ENCODE data around the gene JAKMIP3.

DNA sequence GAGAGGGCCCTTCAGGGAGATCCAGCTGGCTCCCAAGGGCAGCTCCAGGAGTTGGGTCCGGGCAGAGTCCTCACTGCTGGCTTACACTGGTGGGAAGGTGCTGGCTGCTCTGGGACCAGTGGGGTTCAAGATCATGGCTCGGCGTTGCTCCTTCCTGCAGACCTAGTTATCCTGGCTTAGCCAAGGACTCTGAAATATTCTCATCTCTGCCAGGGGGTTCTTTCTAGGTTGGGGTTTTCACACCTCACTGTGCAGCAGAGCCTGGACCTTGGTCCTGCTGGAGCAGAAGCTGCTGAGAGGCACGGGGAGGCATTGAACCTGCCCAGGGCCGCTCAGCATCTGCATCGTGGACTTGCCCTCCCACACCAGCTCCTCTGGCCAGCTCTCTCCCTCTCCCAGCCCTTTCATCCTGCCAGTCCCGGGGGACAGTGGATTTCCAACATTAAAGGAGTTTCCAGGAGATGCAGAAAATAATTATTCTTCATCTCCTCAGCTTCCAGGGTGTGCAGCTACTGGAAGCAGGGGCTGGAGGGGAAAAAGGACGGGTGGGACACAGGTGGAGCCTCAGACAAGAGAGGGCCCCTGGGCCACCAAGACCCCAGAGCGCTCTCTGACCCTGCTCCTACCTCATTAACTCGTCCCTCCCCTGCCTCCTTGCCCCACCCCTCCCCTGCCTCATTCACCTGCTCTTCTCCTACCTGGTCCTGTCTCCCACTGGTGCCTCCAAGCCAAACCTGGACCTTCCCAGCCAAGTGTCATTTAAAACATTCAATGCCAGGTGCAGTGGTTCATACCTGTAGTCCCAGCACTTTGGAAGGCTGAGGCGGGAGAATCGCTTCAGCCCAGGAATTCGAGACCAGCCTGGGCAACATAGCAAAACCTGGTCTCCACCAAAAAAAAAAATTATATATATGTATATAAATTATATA is 42.5 kb downstream of the JAKMIP3 start:
- TF ChIP-seq, protein P1, sequence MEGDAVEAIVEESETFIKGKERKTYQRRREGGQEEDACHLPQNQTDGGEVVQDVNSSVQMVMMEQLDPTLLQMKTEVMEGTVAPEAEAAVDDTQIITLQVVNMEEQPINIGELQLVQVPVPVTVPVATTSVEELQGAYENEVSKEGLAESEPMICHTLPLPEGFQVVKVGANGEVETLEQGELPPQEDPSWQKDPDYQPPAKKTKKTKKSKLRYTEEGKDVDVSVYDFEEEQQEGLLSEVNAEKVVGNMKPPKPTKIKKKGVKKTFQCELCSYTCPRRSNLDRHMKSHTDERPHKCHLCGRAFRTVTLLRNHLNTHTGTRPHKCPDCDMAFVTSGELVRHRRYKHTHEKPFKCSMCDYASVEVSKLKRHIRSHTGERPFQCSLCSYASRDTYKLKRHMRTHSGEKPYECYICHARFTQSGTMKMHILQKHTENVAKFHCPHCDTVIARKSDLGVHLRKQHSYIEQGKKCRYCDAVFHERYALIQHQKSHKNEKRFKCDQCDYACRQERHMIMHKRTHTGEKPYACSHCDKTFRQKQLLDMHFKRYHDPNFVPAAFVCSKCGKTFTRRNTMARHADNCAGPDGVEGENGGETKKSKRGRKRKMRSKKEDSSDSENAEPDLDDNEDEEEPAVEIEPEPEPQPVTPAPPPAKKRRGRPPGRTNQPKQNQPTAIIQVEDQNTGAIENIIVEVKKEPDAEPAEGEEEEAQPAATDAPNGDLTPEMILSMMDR (conservative IDR thresholded peaks at IDR 0.05; ENCODE audit: low read depth, low read length) = no peak
- no peak for TF ChIP-seq EZH2 (IDR thresholded peaks at IDR 0.05; ENCODE audit: borderline replicate concordance, low read depth, low read length, poor library complexity, severe bottlenecking)

Measured in A673 (cell line).